GM23338 (cell line): Measurements from ENCODE around the gene NAB2.

Experiments used
- CREB1 ChIP-seq: fragments of 250-450 bp; sonication (Bioruptor Pico); IDR thresholded peaks from 2 replicates; pipeline ENCODE4 v1.5.0; 2020; ENCODE audit warnings: low read depth, mild to moderate bottlenecking, moderate library complexity
- EZH2 ChIP-seq: fragments of 200-600 bp; sonication (generic); IDR thresholded peaks from one replicate; pipeline ENCODE4 v1.8.0; 2017; ENCODE audit warnings: antibody characterized with exemption, mild to moderate bottlenecking, low read depth; ENCODE audit not compliant: unreplicated experiment
- EZH2phosphoT487 ChIP-seq: fragments of 200-600 bp; sonication (generic); IDR thresholded peaks from one replicate; pipeline ENCODE4 v1.8.1; 2018; ENCODE audit warnings: antibody characterized with exemption; ENCODE audit not compliant: unreplicated experiment
- JUNB ChIP-seq: IDR thresholded peaks from one replicate; pipeline ENCODE4 v1.6.1; 2016; ENCODE audit warnings: antibody characterized with exemption; ENCODE audit not compliant: unreplicated experiment
- POLR2AphosphoS5 ChIP-seq: IDR thresholded peaks from 2 replicates; pipeline ENCODE4 v1.6.1; 2016; ENCODE audit warnings: antibody characterized with exemption, low read depth
- ZNF114 ChIP-seq: fragments of 250-450 bp; sonication (Bioruptor Pico); IDR thresholded peaks from 2 replicates; pipeline ENCODE4 v1.5.0; 2020; ENCODE audit warnings: mild to moderate bottlenecking, moderate library complexity
- ZNF331 ChIP-seq: fragments of 250-450 bp; sonication (Bioruptor Pico); IDR thresholded peaks from 2 replicates; pipeline ENCODE4 v1.5.0; 2020; ENCODE audit warnings: low read depth, mild to moderate bottlenecking, moderate library complexity
- TF ChIP-seq, protein P1 (sequence below), 2 experiments: fragments of 200-600 bp in 1 of 2; sonication (generic) in 1 of 2; conservative IDR thresholded peaks; 2 replicates each; pipeline versions ENCODE4 v1.5.1 to v1.6.1; 2016 to 2017; ENCODE audit warnings: antibody characterized with exemption in 2 of 2, low read depth in 2 of 2, mild to moderate bottlenecking in 2 of 2, moderate library complexity in 1 of 2
- TF ChIP-seq, protein P2 (sequence below): IDR thresholded peaks from one replicate; pipeline ENCODE4 v1.6.1; 2018; ENCODE audit warnings: antibody characterized with exemption; ENCODE audit not compliant: unreplicated experiment
- TF ChIP-seq, protein P3 (sequence below): IDR thresholded peaks from 2 replicates; pipeline ENCODE4 v1.6.1; 2016; ENCODE audit warnings: antibody characterized with exemption

DNA sequence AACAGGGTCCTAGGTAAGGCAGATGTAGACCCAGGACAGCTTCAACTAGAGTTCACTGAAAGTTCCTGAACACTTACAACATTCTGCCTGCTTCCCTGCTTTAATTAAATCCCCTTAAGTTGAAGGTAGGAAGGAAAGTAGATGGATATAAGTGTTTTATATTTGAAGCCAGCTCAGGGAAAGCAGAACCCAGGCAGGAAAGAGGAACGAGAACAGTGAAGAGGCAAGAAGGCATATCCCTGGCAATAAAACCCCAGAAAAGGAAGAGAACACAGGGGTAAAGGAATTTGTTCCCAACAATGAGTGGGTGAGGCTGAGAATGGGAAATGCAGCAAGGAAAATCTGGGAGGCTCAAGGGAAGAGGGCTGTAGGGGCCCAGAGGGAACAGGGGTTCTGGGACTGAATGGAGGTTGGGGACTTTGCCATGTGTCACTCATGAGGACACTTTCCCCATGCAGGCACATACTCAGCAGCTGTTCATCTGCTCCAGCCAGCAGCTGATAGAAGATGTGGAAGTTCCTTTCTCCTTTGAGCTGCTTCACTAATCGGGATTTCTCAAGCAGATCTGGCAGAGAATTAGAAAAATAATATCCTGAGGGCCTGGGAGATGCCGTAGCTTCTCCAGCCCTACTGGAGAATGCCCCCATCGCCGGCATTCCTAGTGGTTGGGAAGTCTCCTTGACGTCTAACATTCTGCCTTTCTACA, 42.7 kb upstream of the NAB2 start:
- TF ChIP-seq, protein P1, sequence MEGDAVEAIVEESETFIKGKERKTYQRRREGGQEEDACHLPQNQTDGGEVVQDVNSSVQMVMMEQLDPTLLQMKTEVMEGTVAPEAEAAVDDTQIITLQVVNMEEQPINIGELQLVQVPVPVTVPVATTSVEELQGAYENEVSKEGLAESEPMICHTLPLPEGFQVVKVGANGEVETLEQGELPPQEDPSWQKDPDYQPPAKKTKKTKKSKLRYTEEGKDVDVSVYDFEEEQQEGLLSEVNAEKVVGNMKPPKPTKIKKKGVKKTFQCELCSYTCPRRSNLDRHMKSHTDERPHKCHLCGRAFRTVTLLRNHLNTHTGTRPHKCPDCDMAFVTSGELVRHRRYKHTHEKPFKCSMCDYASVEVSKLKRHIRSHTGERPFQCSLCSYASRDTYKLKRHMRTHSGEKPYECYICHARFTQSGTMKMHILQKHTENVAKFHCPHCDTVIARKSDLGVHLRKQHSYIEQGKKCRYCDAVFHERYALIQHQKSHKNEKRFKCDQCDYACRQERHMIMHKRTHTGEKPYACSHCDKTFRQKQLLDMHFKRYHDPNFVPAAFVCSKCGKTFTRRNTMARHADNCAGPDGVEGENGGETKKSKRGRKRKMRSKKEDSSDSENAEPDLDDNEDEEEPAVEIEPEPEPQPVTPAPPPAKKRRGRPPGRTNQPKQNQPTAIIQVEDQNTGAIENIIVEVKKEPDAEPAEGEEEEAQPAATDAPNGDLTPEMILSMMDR (conservative IDR thresholded peaks at IDR 0.05; ENCODE audit: low read depth in 2 of 2), result no peak
- TF ChIP-seq POLR2AphosphoS5 (no peak), EZH2 (no peak), ZNF331 (CRISPR knock-in tag) (no peak), EZH2phosphoT487 (no peak), CREB1 (no peak), JUNB (no peak), ZNF114 (no peak)
- TF ChIP-seq, protein P2, sequence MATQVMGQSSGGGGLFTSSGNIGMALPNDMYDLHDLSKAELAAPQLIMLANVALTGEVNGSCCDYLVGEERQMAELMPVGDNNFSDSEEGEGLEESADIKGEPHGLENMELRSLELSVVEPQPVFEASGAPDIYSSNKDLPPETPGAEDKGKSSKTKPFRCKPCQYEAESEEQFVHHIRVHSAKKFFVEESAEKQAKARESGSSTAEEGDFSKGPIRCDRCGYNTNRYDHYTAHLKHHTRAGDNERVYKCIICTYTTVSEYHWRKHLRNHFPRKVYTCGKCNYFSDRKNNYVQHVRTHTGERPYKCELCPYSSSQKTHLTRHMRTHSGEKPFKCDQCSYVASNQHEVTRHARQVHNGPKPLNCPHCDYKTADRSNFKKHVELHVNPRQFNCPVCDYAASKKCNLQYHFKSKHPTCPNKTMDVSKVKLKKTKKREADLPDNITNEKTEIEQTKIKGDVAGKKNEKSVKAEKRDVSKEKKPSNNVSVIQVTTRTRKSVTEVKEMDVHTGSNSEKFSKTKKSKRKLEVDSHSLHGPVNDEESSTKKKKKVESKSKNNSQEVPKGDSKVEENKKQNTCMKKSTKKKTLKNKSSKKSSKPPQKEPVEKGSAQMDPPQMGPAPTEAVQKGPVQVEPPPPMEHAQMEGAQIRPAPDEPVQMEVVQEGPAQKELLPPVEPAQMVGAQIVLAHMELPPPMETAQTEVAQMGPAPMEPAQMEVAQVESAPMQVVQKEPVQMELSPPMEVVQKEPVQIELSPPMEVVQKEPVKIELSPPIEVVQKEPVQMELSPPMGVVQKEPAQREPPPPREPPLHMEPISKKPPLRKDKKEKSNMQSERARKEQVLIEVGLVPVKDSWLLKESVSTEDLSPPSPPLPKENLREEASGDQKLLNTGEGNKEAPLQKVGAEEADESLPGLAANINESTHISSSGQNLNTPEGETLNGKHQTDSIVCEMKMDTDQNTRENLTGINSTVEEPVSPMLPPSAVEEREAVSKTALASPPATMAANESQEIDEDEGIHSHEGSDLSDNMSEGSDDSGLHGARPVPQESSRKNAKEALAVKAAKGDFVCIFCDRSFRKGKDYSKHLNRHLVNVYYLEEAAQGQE, result no peak
- TF ChIP-seq, protein P3, sequence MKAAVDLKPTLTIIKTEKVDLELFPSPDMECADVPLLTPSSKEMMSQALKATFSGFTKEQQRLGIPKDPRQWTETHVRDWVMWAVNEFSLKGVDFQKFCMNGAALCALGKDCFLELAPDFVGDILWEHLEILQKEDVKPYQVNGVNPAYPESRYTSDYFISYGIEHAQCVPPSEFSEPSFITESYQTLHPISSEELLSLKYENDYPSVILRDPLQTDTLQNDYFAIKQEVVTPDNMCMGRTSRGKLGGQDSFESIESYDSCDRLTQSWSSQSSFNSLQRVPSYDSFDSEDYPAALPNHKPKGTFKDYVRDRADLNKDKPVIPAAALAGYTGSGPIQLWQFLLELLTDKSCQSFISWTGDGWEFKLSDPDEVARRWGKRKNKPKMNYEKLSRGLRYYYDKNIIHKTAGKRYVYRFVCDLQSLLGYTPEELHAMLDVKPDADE, result no peak
